HL-60 (cell line): ENCODE data around the gene XRRA1.

ENCODE experiments used
- DNase-seq, 2 experiments: peaks; one replicate each; pipeline ENCODE4 v3.0.0-alpha.2; 2010 to 2020; ENCODE audit warnings: low read depth in 1 of 2, low spot score in 1 of 2
- H3K27ac ChIP-seq: fragments of 250-450 bp; sonication (Bioruptor Pico); replicated peaks from 2 replicates; pipeline ENCODE4 v1.5.1; 2020; ENCODE audit warnings: mild to moderate bottlenecking, moderate library complexity
- H3K27me3 ChIP-seq: fragments of 250-450 bp; sonication (Bioruptor Pico); 2 replicates; pipeline ENCODE4 v1.5.1; 2021; ENCODE audit warnings: mild to moderate bottlenecking, moderate library complexity; ENCODE audit not compliant: insufficient read depth, poor library complexity, severe bottlenecking
- H3K4me3 ChIP-seq: replicated peaks from 2 replicates; pipeline ENCODE4 v1.5.1; 2011; ENCODE audit warnings: mild to moderate bottlenecking, control low read depth, low read length; ENCODE audit not compliant: insufficient read depth
- CTCF ChIP-seq: IDR thresholded peaks from one replicate; pipeline ENCODE4 v1.5.1; 2011; ENCODE audit warnings: low read length, control low read depth, inconsistent platforms; ENCODE audit not compliant: insufficient read depth
- GABPA ChIP-seq: IDR thresholded peaks from 2 replicates; pipeline ENCODE4 v1.6.1; 2012; ENCODE audit warnings: low read depth
- POLR2AphosphoS5 ChIP-seq: IDR thresholded peaks from 2 replicates; pipeline ENCODE4 v1.6.1; 2012; ENCODE audit warnings: low read depth
- REST ChIP-seq: IDR thresholded peaks from 2 replicates; pipeline ENCODE4 v1.6.1; 2012; ENCODE audit warnings: low read depth; ENCODE audit not compliant: insufficient replicate concordance
- SPI1 ChIP-seq: IDR thresholded peaks from 2 replicates; pipeline ENCODE4 v1.6.1; 2012; ENCODE audit warnings: low read depth, mild to moderate bottlenecking, borderline replicate concordance

Gene XRRA1

GRCh38 chr11:74905326-74905725, 43.6 kb downstream of the XRRA1 start:
- no peak overlapping the region for H3K27ac ChIP-seq
- DNase-seq: no peak
- TF ChIP-seq REST: no peak
- no peak for TF ChIP-seq SPI1
- TF ChIP-seq CTCF: no peak
- no peak for TF ChIP-seq POLR2AphosphoS5
- H3K4me3 ChIP-seq: no peak overlapping the region
- no peaks in the 10 kb centered on the region for H3K27me3 ChIP-seq

GRCh38 chr11:74902342-74902741, 46.5 kb downstream of the XRRA1 start:
- H3K4me3 ChIP-seq: no peak overlapping the region
- TF ChIP-seq GABPA: no peak
- TF ChIP-seq SPI1: no peak
- TF ChIP-seq CTCF: no peak
- no peak for TF ChIP-seq REST
- TF ChIP-seq POLR2AphosphoS5: no peak
- DNase-seq: no peak
- no peak overlapping the region for H3K27ac ChIP-seq
- H3K27me3 ChIP-seq: no peaks in the 10 kb centered on the region

- H3K27me3 ChIP-seq: no peaks in the 10 kb centered on the region
These were observed 52.6 kb downstream of the XRRA1 start for GRCh38 chr11:74896311-74896710.

More at GRCh38 chr11:74896311-74896710, 52.6 kb downstream of the XRRA1 start:
- Histone ChIP-seq H3K4me3 (no peak overlapping the region), H3K27ac (no peak overlapping the region)
- DNase-seq: no peak
- TF ChIP-seq REST (no peak), GABPA (no peak), CTCF (no peak), SPI1 (no peak), POLR2AphosphoS5 (no peak)
